Activated CD8-positive, alpha-beta memory T cell treated with anti-CD3 and anti-CD28 coated beads, Interleukin-2, amount 50 U/mL, for 1 hour (primary cell): ENCODE measurements around the gene CPB1.

ENCODE experiments used
- DNase-seq: peaks from one replicate; pipeline ENCODE4 v3.0.0-alpha.2; 2020; ENCODE audit errors: extremely low read depth

CPB1 gene

DNA sequence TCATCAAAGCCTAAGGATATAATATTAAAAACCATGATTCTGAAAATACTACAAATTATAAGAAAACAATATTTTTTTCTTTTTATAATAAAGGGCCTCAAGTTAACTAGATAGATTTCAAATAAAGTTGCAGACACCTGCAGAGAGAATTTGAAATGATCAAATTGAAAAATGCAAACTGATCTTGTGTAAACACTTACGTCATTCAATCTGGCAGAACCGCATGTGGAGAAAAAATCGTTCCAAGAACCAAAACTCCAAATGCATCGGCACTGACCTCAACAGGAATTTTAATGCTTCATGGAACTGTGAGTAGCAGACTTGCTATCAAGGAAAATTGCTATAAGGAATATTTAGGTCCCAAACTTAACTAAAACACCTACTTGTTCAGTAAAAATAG lies 54.7 kb downstream of the CPB1 start:
- no peak for DNase-seq

DNA sequence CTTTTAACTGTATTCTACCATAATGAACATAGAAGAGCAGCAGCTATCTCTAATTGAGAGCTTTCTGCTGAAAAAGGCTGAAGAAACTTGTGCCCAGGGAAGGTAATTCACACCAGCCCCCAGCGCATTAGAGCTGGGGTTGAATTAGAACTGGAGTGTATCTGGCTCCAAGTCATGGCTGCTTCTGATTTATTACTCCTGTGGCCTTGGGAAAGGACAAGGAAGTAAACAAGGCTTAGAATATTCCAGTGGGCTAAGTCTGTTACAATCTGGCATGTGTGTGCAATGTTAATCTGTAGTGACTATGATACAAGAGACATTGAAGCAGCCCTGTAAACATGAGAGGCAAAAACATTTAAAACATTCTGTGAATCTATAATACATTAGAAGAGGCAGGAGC lies 55.6 kb downstream of the CPB1 start:
- no peak for DNase-seq

DNA sequence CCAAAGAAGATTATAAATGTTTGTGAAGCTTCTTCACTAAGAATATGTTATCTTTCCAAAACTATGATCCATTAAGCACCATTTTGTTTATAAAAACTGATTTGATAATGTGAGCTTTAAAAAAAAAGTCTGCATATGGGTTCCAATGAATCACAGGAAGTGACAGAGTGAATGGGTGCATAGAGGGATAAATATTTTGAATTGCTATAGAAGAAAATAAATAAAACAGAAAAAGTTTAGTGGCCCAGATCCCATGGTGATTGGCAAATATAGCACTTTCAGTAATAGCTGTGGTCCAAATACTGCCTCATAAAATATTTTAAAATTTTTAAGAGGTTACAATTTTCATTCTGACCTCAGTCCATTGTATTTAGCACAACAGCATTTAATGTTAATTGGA lies 56.6 kb downstream of the CPB1 start:
- DNase-seq = no peak

DNA sequence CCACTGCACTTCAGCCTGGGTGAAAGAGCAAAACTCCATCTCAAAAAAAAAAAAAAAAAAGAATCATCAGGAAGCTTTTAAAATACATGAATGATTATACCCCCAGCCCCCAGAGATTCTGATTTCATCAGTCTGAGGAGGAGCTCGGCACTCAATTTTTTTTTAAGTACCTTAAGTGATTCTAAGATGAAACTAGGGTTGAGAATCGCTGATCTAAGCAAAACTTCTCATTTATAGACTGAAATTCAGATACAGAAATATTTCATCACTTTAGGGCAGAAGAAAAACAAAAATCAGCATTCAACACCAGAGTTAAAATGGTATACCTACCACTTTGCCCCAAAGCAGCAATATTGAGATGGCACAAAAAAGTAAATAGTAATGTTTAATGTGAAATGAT lies 62.2 kb downstream of the CPB1 start:
- DNase-seq = no peak

DNA sequence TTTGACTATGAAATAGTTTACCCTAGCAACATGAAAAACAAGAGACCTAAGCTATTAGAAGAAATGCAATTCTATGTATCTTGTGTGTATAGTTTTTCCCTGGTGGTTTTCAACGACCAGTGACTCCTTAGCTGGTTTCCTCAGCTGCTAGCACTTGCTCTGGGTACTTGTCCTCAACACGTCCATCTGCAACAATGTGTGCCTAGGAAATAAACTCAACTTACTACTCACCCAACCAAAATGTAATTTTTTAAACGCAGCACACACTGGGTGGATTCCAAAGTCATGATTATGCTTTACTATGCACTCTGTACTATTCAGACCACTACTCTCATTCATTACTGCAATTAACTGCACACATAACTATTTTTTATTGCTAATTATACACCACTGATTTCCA lies 68.5 kb downstream of the CPB1 start:
- DNase-seq = no peak

DNA sequence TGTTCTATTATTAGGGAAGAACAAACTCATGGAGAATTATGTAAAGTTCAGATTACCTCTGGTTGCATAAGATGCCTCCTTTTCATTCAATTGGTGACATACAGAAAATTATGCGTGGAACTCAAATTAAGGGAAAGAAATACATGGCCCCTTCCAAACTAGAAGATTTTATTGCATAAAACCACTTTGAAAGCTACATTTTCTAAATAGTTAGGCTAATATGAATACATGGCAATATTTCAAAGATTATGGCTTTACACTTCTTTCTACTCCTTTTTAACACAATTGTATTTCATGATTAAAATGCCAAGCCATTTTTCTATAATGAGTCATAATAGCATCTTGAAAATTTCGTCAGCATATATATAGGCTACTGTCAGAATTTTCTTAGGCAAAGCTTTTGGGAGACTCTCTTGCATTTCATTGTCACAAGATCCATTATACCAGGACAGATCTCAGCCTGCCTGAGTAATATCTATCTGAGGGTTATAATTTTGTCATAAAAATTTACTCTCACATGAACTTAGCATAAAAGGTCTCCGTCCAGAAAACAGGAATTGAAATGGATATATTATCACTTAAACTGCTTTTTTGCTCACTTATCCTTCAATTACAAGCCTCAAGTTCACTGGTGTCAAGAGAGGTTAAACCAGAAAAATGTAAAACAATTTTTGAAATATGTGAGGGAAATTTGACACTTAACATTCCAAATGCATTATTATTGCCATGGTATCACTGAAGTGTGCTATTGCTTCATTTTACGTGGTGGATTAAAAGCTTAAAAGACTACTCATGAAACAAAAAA lies 74.6 kb downstream of the CPB1 start:
- DNase-seq = no peak

DNA sequence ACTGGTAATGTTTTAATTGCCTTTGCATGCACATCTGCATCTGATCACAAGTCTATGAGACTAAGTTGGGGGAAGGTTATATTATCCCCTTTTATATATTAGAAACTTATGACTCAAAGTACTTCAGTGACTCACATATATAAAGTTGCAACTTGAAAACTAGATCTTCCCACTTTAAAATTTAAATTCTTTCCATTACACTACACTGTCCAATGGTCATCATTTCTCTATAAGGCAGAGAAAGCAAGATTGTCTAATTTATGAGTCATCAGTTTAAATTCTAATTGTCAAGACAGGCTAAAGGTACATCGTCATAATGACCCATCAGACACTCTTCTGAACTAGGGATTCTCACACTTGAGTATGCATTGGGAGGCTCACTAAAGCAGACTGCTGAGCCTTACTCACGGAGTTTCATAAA lies 75.4 kb downstream of the CPB1 start:
- DNase-seq = no peak

DNA sequence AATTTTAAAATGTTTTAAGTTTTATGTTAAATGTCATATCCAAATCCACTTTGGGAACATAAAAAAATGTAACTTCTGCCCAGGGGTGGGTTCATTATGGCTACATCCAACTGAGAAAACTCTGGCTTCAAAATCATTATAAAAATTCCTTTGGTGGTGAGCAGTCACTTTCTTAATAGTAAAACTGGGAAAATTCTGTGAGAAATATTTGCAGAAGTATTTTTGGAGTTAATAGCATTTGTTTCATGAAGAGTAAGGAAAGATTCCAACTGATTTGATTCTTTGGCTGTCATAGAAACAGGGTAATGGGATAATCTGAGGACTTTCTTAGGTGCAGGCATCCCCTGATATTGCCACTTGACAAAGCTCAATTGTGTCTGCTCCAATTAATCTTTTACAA lies 76.3 kb downstream of the CPB1 start:
- DNase-seq = no peak

DNA sequence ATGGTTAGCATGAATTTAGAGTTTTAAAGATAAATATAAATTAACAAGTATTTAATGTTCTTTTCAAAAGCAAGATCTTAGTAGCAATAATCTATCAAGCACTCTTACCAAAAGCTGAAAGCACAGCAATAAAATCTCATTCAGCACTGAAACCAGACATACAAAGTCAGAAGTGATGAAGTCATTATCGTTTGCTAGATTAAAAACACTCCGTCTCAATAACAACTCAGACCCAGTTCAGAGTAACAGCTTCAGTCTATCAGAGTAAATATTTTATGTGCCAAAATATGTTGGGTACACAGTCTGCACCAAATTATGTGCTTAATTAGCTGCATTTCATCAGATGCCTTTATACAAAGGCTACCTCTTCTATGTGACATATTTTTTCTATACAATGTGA lies 79.1 kb downstream of the CPB1 start:
- DNase-seq = no peak
